Upper lobe of left lung (tissue), 4 donors: ENCODE measurements around the gene FMNL2.
A peak's percentile ranks its signal among the peaks of the same experiment; 100 is the strongest.

ENCODE experiments used
- EP300 ChIP-seq, 4 donors: sonication (generic); formaldehyde crosslinking; IDR thresholded peaks; one replicate each; pipeline ENCODE4 v1.5.1; 2017; ENCODE audit warnings: antibody characterized with exemption in 4 of 4, control low read depth in 2 of 4
- POLR2A ChIP-seq, 4 donors: fragments of 450-650 bp; IDR thresholded peaks; one replicate each; pipeline ENCODE4 v1.5.1; 2016 to 2017; ENCODE audit warnings: antibody characterized with exemption in 4 of 4, mild to moderate bottlenecking in 2 of 4
- POLR2AphosphoS5 ChIP-seq, 2 donors: sonication (generic); formaldehyde crosslinking; IDR thresholded peaks; one replicate each; pipeline ENCODE4 v1.5.1; 2017; ENCODE audit warnings: antibody characterized with exemption in 2 of 2
- TF ChIP-seq, protein P1 (sequence below), 6 experiments: fragments of 450-650 bp in 4 of 6; fragments of 200-600 bp in 2 of 6; sonication (generic) in 2 of 6; IDR thresholded peaks; one replicate each; pipeline ENCODE4 v1.5.1; 2016 to 2019; ENCODE audit warnings: antibody characterized with exemption in 6 of 6

DNA sequence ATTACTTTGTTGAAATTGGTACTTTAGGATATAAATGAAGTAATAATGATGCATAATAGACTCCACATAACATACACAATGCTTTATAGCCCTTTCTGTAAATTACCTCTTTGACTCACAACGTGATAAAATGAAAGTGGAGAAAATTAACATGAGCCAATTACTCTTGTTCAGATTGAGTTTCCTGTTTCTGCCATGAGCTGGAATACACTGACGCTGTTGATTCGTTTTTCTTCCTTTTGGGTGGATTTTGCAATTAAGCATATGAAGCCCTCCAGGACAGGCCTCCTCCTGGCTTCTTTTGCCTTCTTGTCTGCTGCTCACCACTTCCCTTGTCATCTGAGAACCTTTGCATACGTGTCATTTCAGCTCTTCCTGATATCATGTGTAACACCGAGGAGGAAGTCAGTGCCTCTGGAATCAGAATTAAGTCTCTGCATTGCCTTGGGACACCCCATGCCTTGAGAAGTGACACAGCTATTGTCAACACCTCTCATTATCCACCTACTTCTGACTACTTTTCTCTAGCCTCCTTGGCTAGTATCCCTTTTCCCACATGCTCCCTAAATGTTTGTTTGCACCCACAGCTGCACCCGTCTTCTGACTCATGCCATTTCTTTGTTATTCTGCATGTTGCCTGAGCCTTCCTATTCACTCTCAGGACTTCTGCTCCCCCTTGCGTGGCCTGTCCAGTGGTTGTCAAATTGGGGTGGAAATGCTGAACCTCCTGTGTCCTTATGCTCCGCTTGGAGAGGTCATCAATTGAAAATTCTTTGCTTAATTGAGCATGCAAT is 134.1 kb downstream of the FMNL2 start:
- TF ChIP-seq, protein P1, sequence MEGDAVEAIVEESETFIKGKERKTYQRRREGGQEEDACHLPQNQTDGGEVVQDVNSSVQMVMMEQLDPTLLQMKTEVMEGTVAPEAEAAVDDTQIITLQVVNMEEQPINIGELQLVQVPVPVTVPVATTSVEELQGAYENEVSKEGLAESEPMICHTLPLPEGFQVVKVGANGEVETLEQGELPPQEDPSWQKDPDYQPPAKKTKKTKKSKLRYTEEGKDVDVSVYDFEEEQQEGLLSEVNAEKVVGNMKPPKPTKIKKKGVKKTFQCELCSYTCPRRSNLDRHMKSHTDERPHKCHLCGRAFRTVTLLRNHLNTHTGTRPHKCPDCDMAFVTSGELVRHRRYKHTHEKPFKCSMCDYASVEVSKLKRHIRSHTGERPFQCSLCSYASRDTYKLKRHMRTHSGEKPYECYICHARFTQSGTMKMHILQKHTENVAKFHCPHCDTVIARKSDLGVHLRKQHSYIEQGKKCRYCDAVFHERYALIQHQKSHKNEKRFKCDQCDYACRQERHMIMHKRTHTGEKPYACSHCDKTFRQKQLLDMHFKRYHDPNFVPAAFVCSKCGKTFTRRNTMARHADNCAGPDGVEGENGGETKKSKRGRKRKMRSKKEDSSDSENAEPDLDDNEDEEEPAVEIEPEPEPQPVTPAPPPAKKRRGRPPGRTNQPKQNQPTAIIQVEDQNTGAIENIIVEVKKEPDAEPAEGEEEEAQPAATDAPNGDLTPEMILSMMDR (IDR thresholded peaks at IDR 0.05) = no peak
- TF ChIP-seq POLR2A (IDR thresholded peaks at IDR 0.05) (peak in 1 of 4 donors; percentile 55), POLR2AphosphoS5 (IDR thresholded peaks at IDR 0.05) (peak in 1 of 2 donors; percentile 17), EP300 (IDR thresholded peaks at IDR 0.05) (no peak)
